A673 (cell line): ENCODE data around the gene NPB. TPM values are rescaled to one million over a fixed set of nuclear protein-coding genes. Genes with fewer than 3 reads are reported as not detected.

ENCODE experiments used
- BruUV-seq: library from RNA; stranded (reverse); fragments of 400-500 nt; replicated peaks from 2 replicates; lab custom pipeline; 2021; lab: Mats Ljungman, UMichigan
- CTCF ChIA-PET: fragments of 300-600 bp; sonication (Branson Sonifier 250); formaldehyde crosslinking; loops from one replicate; lab custom pipeline; 2022; ENCODE audit warnings: antibody characterized with exemption; lab: Charles Lee
- POLR2A ChIA-PET: fragments of 300-600 bp; sonication (Branson Sonifier 250); formaldehyde crosslinking; loops from one replicate; lab custom pipeline; 2022; ENCODE audit warnings: antibody characterized with exemption; ENCODE audit not compliant: low non-redundant PET; lab: Charles Lee
- DNase-seq: peaks from one replicate; pipeline ENCODE4 v3.0.0-alpha.2; 2015; ENCODE audit warnings: low spot score
- H3K27ac ChIP-seq: fragments of 200-600 bp; sonication (generic); 2 replicates; pipeline ENCODE4 v1.5.1; 2016; ENCODE audit warnings: mixed run types, low read depth, mild to moderate bottlenecking, mixed read lengths, antibody characterized with exemption, low read length; ENCODE audit not compliant: poor library complexity, severe bottlenecking
- H3K27me3 ChIP-seq: fragments of 200-600 bp; sonication (generic); replicated peaks from 2 replicates; pipeline ENCODE4 v1.6.1; 2017; ENCODE audit warnings: mixed run types, low read depth, mild to moderate bottlenecking, mixed read lengths, antibody characterized with exemption, low read length; ENCODE audit not compliant: insufficient read depth, poor library complexity
- H3K36me3 ChIP-seq: fragments of 200-600 bp; sonication (generic); 2 replicates; pipeline ENCODE4 v1.6.1; 2016; ENCODE audit warnings: mixed run types, mild to moderate bottlenecking, mixed read lengths, antibody characterized with exemption, low read length; ENCODE audit not compliant: insufficient read depth, poor library complexity, severe bottlenecking
- H3K4me1 ChIP-seq: fragments of 200-600 bp; sonication (generic); 2 replicates; pipeline ENCODE4 v1.6.1; 2017; ENCODE audit warnings: mixed run types, mild to moderate bottlenecking, mixed read lengths, antibody characterized with exemption, low read length; ENCODE audit not compliant: insufficient read depth, poor library complexity, severe bottlenecking
- H3K4me3 ChIP-seq: fragments of 200-600 bp; sonication (generic); 2 replicates; pipeline ENCODE4 v1.5.1; 2016; ENCODE audit warnings: low read depth, mixed run types, mild to moderate bottlenecking, mixed read lengths, low read length; ENCODE audit not compliant: poor library complexity, severe bottlenecking
- H3K9me3 ChIP-seq: fragments of 200-600 bp; sonication (generic); 2 replicates; pipeline ENCODE4 v1.6.1; 2016; ENCODE audit warnings: mixed run types, low read depth, mild to moderate bottlenecking, mixed read lengths, antibody characterized with exemption, low read length; ENCODE audit not compliant: poor library complexity, severe bottlenecking
- EZH2 ChIP-seq: fragments of 200-600 bp; sonication (generic); IDR thresholded peaks from 2 replicates; pipeline ENCODE4 v1.6.1; 2017; ENCODE audit warnings: borderline replicate concordance, low read depth, mild to moderate bottlenecking, mixed read lengths, antibody characterized with exemption, low read length; ENCODE audit not compliant: poor library complexity, severe bottlenecking
- intact Hi-C: fragments of 100-400 bp; cut with micrococcal nuclease; formaldehyde crosslinking; loops from one replicate; pipeline ENCODE4 v1.10.0; 2022; ENCODE audit not compliant: unreplicated experiment
- total RNA-seq: library from RNA; stranded (reverse); gene quantifications from 2 replicates; pipeline ENCODE4 v1.2.3, GENCODE V29; 2021
- TF ChIP-seq, protein P1 (sequence below): fragments of 300-800, 200-600 bp; sonication (generic); conservative IDR thresholded peaks from 2 replicates; pipeline ENCODE4 v1.5.1; 2017; ENCODE audit warnings: low read depth, mild to moderate bottlenecking, antibody characterized with exemption, low read length, moderate library complexity, mixed read lengths

NPB gene
- total RNA-seq, 1 experiment from 2014 or later = 0.75 TPM

DNA sequence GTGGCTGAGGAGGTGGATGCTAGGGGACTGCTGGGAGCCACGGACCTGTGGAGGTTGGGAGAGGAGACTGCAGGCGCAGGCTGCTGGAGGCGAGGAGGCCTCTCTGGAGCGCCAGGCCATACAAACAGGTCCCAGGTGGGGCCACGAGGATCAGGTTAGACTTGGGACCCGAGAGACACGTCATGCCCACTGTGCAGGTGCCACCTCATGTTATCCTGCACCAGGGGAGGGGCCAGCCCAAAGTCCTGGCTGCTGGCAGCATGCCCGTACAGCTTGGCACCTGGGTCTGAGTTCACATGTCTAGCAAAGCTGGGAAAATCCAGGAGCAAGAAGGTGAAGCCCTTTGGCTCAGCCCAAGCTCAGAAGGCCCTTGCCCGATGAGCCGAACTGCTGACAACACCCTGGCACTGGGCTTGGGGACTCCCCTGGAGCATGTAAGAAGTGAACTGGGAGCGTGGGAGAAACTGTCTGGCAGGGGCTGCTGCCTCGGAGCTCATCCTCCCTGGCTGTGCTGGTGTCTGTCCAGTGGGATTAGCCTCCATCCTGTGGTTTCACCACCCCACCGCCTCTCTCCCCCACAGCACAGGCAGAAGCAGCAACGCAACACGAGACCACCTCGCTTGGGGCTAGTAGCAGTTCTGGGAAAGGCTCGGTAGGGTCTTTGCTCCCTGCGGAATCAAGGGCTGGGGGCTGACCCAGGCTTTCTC lies 36.2 kb upstream of the NPB start:
- peaks cover 47% of the 10 kb centered on the region for H3K36me3 ChIP-seq
- intact Hi-C loops = no loop called here
- no TSS peak for BruUV-seq
- no peak overlapping the region for H3K4me3 ChIP-seq
- peak overlapping the region; percentile 42 for H3K27ac ChIP-seq
- no peaks in the 10 kb centered on the region for H3K9me3 ChIP-seq
- ChIA-PET POLR2A (interaction anchor here (0.5 to 0.6 kb wide), 2 partner anchors 185 to 464 kb away, joined by 3 to 4 read pairs; no protein-coding TSS in a partner anchor), CTCF (no interaction called here)
- peaks cover 26% of the 10 kb centered on the region for H3K4me1 ChIP-seq
- H3K27me3 ChIP-seq = no peaks in the 10 kb centered on the region
- TF ChIP-seq, protein P1, sequence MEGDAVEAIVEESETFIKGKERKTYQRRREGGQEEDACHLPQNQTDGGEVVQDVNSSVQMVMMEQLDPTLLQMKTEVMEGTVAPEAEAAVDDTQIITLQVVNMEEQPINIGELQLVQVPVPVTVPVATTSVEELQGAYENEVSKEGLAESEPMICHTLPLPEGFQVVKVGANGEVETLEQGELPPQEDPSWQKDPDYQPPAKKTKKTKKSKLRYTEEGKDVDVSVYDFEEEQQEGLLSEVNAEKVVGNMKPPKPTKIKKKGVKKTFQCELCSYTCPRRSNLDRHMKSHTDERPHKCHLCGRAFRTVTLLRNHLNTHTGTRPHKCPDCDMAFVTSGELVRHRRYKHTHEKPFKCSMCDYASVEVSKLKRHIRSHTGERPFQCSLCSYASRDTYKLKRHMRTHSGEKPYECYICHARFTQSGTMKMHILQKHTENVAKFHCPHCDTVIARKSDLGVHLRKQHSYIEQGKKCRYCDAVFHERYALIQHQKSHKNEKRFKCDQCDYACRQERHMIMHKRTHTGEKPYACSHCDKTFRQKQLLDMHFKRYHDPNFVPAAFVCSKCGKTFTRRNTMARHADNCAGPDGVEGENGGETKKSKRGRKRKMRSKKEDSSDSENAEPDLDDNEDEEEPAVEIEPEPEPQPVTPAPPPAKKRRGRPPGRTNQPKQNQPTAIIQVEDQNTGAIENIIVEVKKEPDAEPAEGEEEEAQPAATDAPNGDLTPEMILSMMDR = no peak
- TF ChIP-seq EZH2 = no peak
- DNase-seq = no peak

DNA sequence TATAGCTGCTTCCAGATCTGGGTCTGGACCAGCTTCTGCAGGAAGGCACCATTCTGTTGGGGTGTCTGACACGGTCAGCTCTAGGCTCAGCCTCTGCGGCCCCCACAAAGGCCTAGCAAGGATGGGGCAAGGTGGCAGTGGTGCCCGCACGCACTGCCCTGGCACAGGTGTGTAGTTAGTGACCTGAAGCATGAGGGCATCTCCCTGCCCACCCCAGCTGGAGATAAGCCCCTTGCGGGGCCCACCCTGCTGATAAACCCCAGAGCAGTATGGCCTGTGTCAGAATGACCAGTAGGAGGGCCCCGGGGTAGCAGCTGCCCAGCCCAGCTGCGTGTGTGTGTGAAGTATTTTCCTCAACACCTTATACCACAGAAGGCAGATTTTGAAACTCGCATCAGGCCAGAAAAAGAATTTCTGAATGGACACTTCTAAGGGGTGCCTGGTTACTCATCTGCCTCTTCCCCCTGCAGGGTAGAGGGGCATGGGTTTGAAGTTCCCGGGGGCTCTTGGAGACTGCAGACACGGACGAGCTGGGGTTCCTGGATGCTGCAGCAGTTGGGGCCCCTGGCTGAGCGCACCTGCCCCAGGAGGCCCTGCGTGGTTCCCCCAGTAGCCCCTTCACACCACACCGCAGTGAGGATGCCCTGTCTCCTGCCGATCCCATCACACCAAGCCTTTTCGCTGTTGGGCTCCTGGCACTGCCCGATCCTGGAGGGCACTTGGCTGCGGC lies 35.4 kb upstream of the NPB start:
- ChIA-PET POLR2A (no interaction called here), CTCF (no interaction called here)
- Histone ChIP-seq H3K27me3 (no peaks in the 10 kb centered on the region), H3K4me1 (peaks cover 26% of the 10 kb centered on the region), H3K36me3 (peaks cover 47% of the 10 kb centered on the region), H3K9me3 (no peaks in the 10 kb centered on the region), H3K27ac (peak overlapping the region; percentile 81), H3K4me3 (no peak overlapping the region)
- BruUV-seq = no TSS peak
- DNase-seq = no peak
- intact Hi-C loops = no loop called here
- TF ChIP-seq, protein P1 = no peak
- TF ChIP-seq EZH2 = no peak

DNA sequence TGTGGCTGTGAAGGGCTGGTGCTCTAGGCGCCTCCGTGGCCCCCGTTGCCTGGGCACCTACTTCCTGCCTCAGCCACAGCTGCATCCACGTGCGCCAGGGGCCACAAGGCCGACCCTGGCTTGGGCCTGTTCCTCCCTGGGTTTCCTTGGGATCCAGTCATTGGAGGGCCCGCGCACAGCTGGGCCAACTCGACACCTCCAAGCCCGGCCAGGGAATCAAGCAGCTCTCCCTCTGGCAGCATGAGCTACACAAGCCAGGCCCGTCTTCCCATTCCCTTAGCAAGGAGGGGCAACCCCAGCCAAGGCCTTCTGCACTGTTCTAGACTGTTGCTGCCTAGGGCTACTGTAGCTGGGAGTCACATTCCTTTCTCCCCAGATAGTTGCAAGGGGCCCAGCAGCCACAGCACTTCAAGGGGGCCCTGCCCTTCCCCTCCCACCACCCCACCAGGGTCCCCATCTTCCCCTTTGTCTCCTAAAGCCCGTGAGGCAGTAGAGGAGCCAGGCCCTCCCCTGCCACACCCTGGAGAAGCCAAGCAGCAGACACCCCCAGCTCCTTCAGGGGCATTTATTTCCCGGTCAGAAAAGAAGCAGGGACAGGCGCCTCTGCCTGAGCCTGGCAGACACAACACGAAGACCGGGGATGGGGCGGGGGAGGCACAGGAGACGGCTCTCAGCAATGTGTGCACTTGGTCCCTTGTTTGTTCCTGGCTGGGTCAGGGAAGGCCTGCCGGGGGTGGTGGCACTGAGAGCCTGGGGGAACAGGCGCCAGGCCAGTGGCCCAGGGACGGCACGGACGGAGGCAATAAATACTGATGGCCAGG lies 34.7 kb upstream of the NPB start:
- ChIA-PET CTCF (no interaction called here), POLR2A (no interaction called here)
- BruUV-seq = no TSS peak
- peak; percentile 57 for DNase-seq
- Histone ChIP-seq H3K27me3 (no peaks in the 10 kb centered on the region), H3K27ac (peak overlapping the region; percentile 81), H3K36me3 (peaks cover 47% of the 10 kb centered on the region), H3K4me3 (no peak overlapping the region), H3K4me1 (peaks cover 32% of the 10 kb centered on the region), H3K9me3 (no peaks in the 10 kb centered on the region)
- intact Hi-C loops = no loop called here
- TF ChIP-seq, protein P1 = no peak
- TF ChIP-seq EZH2 = no peak
